Thoracic aorta (tissue), 2 donors: ENCODE data around the gene CIP2A. TPM values are rescaled to one million over a fixed set of nuclear protein-coding genes. Genes with fewer than 3 reads are reported as not detected.

Source experiments
- ATAC-seq: fragments of 150-250 bp; one replicate; pipeline ENCODE4 v1.8.0; 2017; ENCODE audit warnings: low read depth; ENCODE audit not compliant: insufficient number of reproducible peaks, low FRiP score
- DNase-seq: peaks from one replicate; pipeline ENCODE4 v3.0.0-alpha.2; 2020; ENCODE audit warnings: low spot score
- H3K27ac ChIP-seq, 2 donors: fragments of 200-600 bp; sonication (generic); 1 replicate in 1 of 2; 2 replicates in 1 of 2; pipeline ENCODE4 v1.5.1; 2016; ENCODE audit warnings: mild to moderate bottlenecking in 2 of 2, moderate library complexity in 2 of 2
- H3K27me3 ChIP-seq: fragments of 200-600 bp; sonication (generic); replicated peaks from 2 replicates; pipeline ENCODE4 v1.6.0; 2016; ENCODE audit warnings: mild to moderate bottlenecking; ENCODE audit not compliant: insufficient read depth
- H3K36me3 ChIP-seq: fragments of 200-600 bp; sonication (generic); one replicate; pipeline ENCODE4 v1.5.1; 2016
- H3K4me1 ChIP-seq, 2 donors: fragments of 200-600 bp; sonication (generic); 1 replicate in 1 of 2; 2 replicates in 1 of 2; pipeline versions ENCODE4 v1.5.1 to v1.6.0; 2016; ENCODE audit warnings: low read depth in 2 of 2, mild to moderate bottlenecking in 1 of 2; ENCODE audit not compliant: control insufficient read depth in 1 of 2
- H3K4me3 ChIP-seq: fragments of 200-600 bp; sonication (generic); 2 replicates; pipeline ENCODE4 v1.5.1; 2016; ENCODE audit warnings: mild to moderate bottlenecking
- H3K9me3 ChIP-seq: fragments of 200-600 bp; sonication (generic); 2 replicates; pipeline ENCODE4 v1.5.1; 2016
- total RNA-seq, 2 donors: library from RNA; depleted of rRNA; stranded (reverse); fragments of >200 nt; gene quantifications; one replicate each; pipeline versions ENCODE4 v1.1.0 to v1.2.3, GENCODE V29; 2016
- TF ChIP-seq, protein P1 (sequence below): fragments of 200-600 bp; sonication (generic); IDR thresholded peaks from one replicate; pipeline ENCODE4 v1.5.1; 2019; ENCODE audit warnings: antibody characterized with exemption

CIP2A gene
- total RNA-seq, 2 donors from 2014 or later, result 1.6 to 5.9 TPM

DNA sequence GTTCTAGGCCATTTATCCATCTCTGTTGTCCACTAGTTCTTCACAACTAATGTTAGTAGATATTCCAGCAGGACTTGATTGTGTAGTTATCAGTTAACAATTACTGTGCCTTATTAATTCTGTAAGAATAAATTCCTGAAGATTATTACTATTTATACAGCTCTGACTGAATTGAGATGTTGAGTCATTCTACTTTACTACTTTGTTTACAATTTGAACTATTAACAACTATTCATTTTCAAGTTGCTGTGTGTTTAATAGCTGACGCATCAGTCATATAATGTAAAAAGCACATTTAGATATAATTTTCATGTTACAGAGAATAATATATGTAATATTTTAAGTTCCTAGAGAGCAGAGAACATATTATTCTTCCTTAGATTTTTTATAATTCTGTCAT lies 21.4 kb upstream of the CIP2A start:
- H3K27me3 ChIP-seq, result no peaks in the 10 kb centered on the region
- no peaks in the 10 kb centered on the region for H3K4me1 ChIP-seq
- no peaks in the 10 kb centered on the region for H3K9me3 ChIP-seq
- DNase-seq (no peak), ATAC-seq (no peak)
- H3K36me3 ChIP-seq, result peaks cover 4% of the 10 kb centered on the region
- no peak overlapping the region for H3K27ac ChIP-seq
- H3K4me3 ChIP-seq, result no peak overlapping the region
- TF ChIP-seq, protein P1, sequence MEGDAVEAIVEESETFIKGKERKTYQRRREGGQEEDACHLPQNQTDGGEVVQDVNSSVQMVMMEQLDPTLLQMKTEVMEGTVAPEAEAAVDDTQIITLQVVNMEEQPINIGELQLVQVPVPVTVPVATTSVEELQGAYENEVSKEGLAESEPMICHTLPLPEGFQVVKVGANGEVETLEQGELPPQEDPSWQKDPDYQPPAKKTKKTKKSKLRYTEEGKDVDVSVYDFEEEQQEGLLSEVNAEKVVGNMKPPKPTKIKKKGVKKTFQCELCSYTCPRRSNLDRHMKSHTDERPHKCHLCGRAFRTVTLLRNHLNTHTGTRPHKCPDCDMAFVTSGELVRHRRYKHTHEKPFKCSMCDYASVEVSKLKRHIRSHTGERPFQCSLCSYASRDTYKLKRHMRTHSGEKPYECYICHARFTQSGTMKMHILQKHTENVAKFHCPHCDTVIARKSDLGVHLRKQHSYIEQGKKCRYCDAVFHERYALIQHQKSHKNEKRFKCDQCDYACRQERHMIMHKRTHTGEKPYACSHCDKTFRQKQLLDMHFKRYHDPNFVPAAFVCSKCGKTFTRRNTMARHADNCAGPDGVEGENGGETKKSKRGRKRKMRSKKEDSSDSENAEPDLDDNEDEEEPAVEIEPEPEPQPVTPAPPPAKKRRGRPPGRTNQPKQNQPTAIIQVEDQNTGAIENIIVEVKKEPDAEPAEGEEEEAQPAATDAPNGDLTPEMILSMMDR, result no peak

DNA sequence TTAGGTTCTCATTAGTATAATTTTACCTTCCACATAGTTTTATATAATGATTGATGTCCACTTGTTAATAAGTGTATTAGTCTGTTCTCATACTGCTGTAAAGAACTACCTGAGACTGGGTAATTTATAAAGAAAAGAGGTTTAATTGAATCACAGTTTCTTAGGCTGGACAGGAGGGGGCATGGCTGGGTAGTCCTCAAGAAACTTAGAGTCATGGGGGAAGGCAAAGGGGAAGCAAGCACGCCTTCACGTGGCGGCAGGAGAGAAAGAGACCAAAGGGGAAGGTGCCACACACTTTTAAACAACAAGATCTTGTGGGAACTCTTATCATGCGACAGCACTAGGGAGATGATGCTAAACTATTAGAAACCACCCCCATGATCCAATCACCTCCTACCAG lies 19.5 kb upstream of the CIP2A start:
- Histone ChIP-seq H3K36me3 (peaks cover 4% of the 10 kb centered on the region), H3K9me3 (no peaks in the 10 kb centered on the region), H3K27me3 (no peaks in the 10 kb centered on the region), H3K27ac (no peak overlapping the region), H3K4me3 (no peak overlapping the region), H3K4me1 (no peaks in the 10 kb centered on the region)
- TF ChIP-seq, protein P1, result no peak
- DNase-seq (no peak), ATAC-seq (no peak)

DNA sequence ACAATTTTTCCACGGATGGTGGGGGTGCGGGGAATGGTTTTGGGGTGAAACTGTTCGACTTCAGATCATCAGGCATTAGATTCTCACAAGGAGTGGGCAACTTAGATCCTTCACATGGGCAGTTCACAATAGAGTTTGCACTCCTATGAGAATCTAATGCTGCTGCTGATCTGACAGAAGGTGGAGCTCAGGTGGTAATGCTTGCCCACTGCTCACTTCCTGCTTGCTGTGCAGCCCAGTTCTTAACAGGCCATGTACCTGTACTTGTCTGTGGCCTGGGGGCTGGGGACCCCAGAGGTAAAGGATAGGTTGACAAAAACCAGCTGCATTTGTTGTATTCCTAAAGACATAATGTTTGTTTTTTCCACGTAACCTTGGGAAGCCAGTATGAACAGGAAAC lies 16.3 kb upstream of the CIP2A start:
- TF ChIP-seq, protein P1, result no peak
- DNase-seq, result no peak
- no peak for ATAC-seq
- Histone ChIP-seq H3K27me3 (no peaks in the 10 kb centered on the region), H3K4me1 (no peaks in the 10 kb centered on the region), H3K9me3 (no peaks in the 10 kb centered on the region), H3K36me3 (peaks cover 4% of the 10 kb centered on the region), H3K4me3 (no peak overlapping the region), H3K27ac (no peak overlapping the region)

DNA sequence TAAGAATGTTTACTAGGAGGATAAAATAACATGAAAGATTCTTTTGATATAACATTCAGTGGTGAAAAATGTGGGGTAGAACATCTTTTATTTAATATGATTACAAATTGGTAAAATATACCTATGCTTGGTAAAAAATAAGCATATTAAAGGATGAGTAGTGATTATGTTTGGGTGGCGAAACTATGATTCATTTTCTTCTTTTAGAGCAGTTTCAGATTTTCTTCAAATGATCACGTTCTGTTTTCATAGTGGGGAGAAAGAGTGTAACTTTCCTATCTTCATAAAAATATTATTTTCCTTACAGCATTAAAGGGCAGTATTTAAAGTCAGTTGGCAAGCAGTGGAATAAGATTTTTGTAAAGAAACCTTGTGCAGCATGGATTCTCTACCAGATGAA lies 15.8 kb upstream of the CIP2A start:
- H3K36me3 ChIP-seq, result peaks cover 4% of the 10 kb centered on the region
- H3K27me3 ChIP-seq, result no peaks in the 10 kb centered on the region
- no peak overlapping the region for H3K4me3 ChIP-seq
- TF ChIP-seq, protein P1, result no peak
- no peaks in the 10 kb centered on the region for H3K4me1 ChIP-seq
- H3K27ac ChIP-seq, result no peak overlapping the region
- DNase-seq, result no peak
- H3K9me3 ChIP-seq, result no peaks in the 10 kb centered on the region
- ATAC-seq, result no peak

DNA sequence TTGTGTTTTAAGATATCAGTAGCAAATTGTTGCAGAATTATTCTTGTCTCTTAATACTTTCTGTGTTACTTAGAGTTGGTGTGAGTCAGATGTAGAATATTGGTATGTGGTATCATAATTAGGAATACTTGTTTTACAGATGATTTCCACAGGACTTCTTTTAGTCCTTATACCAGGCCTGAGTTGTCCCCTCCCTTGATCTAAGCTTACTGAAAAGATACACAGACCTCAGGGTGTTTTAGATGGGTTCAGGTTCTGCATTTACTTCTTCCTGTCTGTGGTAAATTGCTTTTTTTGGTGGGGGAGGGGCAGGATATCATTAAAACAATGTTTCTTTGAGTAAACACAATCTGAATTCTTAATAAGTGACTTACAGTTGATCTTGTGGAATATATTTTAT lies 14.5 kb upstream of the CIP2A start:
- no peak for ATAC-seq
- peaks cover under 1% of the 10 kb centered on the region for H3K36me3 ChIP-seq
- H3K27me3 ChIP-seq, result no peaks in the 10 kb centered on the region
- H3K9me3 ChIP-seq, result no peaks in the 10 kb centered on the region
- TF ChIP-seq, protein P1, result no peak
- no peaks in the 10 kb centered on the region for H3K4me1 ChIP-seq
- no peak overlapping the region for H3K4me3 ChIP-seq
- no peak overlapping the region for H3K27ac ChIP-seq
- DNase-seq, result no peak
